HepG2 (cell line): ENCODE measurements around the gene SEPTIN2. TPM values are rescaled to one million over a fixed set of nuclear protein-coding genes. Genes with fewer than 3 reads are reported as not detected.

Source experiments
- AKNA ChIP-seq: sonication (generic); formaldehyde crosslinking; IDR thresholded peaks from 2 replicates; pipeline ENCODE4 v1.4.0; 2020; ENCODE audit warnings: missing genetic modification reagents, borderline replicate concordance
- ARNT2 ChIP-seq: sonication (generic); formaldehyde crosslinking; IDR thresholded peaks from 2 replicates; pipeline ENCODE4 v1.8.0; 2022; ENCODE audit warnings: mild to moderate bottlenecking, low read depth, missing genetic modification reagents, moderate library complexity
- CEBPG ChIP-seq: IDR thresholded peaks from 2 replicates; pipeline ENCODE4 v1.6.1; 2016
- FOXA1 ChIP-seq, 2 experiments: fragments of 450-650 bp in 1 of 2; sonication (generic) in 1 of 2; formaldehyde crosslinking in 1 of 2; IDR thresholded peaks; 2 replicates each; pipeline versions ENCODE4 v1.4.0 to v1.6.1; 2016 to 2020; ENCODE audit warnings: missing genetic modification reagents in 1 of 2
- FUBP1 ChIP-seq: sonication (generic); formaldehyde crosslinking; IDR thresholded peaks from 2 replicates; pipeline ENCODE4 v1.5.1; 2020; ENCODE audit warnings: missing genetic modification reagents, mild to moderate bottlenecking, borderline replicate concordance
- GATAD2A ChIP-seq: IDR thresholded peaks from 2 replicates; pipeline ENCODE4 v1.6.1; 2016
- HNRNPH1 ChIP-seq: fragments of 200-400 bp; formaldehyde crosslinking; optimal IDR thresholded peaks from 2 replicates; pipeline ENCODE3; 2017; ENCODE audit warnings: mild to moderate bottlenecking, low read depth, low read length
- HOXA7 ChIP-seq: sonication (generic); formaldehyde crosslinking; IDR thresholded peaks from 2 replicates; pipeline ENCODE4 v1.8.1; 2022; ENCODE audit warnings: mild to moderate bottlenecking, missing genetic modification reagents, moderate library complexity
- KDM5A ChIP-seq: fragments of 200-600 bp; sonication (generic); IDR thresholded peaks from 2 replicates; pipeline ENCODE4 v1.7.0; 2018; ENCODE audit warnings: antibody characterized with exemption, mild to moderate bottlenecking, low read length, borderline replicate concordance
- LBX2 ChIP-seq: sonication (generic); formaldehyde crosslinking; IDR thresholded peaks from 2 replicates; pipeline ENCODE4 v1.5.0; 2020; ENCODE audit warnings: missing genetic modification reagents, mild to moderate bottlenecking, borderline replicate concordance
- NCOA2 ChIP-seq: sonication (generic); formaldehyde crosslinking; IDR thresholded peaks from 2 replicates; pipeline ENCODE4 v1.8.0; 2022; ENCODE audit warnings: inconsistent platforms
- NRL ChIP-seq: sonication (generic); formaldehyde crosslinking; IDR thresholded peaks from 2 replicates; pipeline ENCODE4 v1.5.0; 2020; ENCODE audit warnings: missing genetic modification reagents, mild to moderate bottlenecking, moderate library complexity, borderline replicate concordance
- PLRG1 ChIP-seq: fragments of 450-650 bp; conservative IDR thresholded peaks from 2 replicates; pipeline ENCODE4 v1.6.1; 2016
- RBFOX2 ChIP-seq: fragments of 200-400 bp; formaldehyde crosslinking; IDR thresholded peaks from 2 replicates; pipeline ENCODE4 v1.6.1; 2017; ENCODE audit warnings: low read depth, mild to moderate bottlenecking, low read length
- SSRP1 ChIP-seq: IDR thresholded peaks from 2 replicates; pipeline ENCODE4 v1.6.1; 2016; ENCODE audit warnings: control low read depth
- ZBTB34 ChIP-seq: sonication (generic); formaldehyde crosslinking; IDR thresholded peaks from 2 replicates; pipeline ENCODE4 v1.8.0; 2022; ENCODE audit warnings: mild to moderate bottlenecking, missing genetic modification reagents
- ZBTB43 ChIP-seq: sonication (generic); formaldehyde crosslinking; conservative IDR thresholded peaks from 2 replicates; pipeline ENCODE4 v1.4.0; 2020; ENCODE audit warnings: missing genetic modification reagents
- ZNF207 ChIP-seq: fragments of 450-650 bp; IDR thresholded peaks from 2 replicates; pipeline ENCODE4 v1.6.1; 2016; ENCODE audit warnings: antibody characterized with exemption, borderline replicate concordance
- ZNF501 ChIP-seq: sonication (generic); formaldehyde crosslinking; IDR thresholded peaks from 2 replicates; pipeline ENCODE4 v1.5.1; 2020; ENCODE audit warnings: mild to moderate bottlenecking, moderate library complexity, missing genetic modification reagents
- ZNF788 ChIP-seq: sonication (generic); formaldehyde crosslinking; IDR thresholded peaks from 2 replicates; pipeline ENCODE4 v1.5.0; 2020; ENCODE audit warnings: mild to moderate bottlenecking, missing genetic modification reagents, borderline replicate concordance
- ZNF879 ChIP-seq: sonication (generic); formaldehyde crosslinking; IDR thresholded peaks from 2 replicates; pipeline ENCODE4 v1.8.1; 2023; ENCODE audit warnings: missing genetic modification reagents
- ZSCAN9 ChIP-seq: IDR thresholded peaks from 2 replicates; pipeline ENCODE4 v1.6.1; 2016; ENCODE audit warnings: borderline replicate concordance
- polyA plus RNA-seq, 8 experiments: library from polyadenylated mRNA; depleted of rRNA in 3 of 8; stranded (reverse) in 7 of 8; unstranded in 1 of 8; fragments of >200 nt; fragmentation: Illumina TruSeq in 4 of 8; extraction: Trizol in 4 of 8; gene quantifications; 2 replicates each; pipeline versions ENCODE4 v1.2.1 to v1.2.3, GENCODE V29; 2011 to 2016; ENCODE audit warnings: low read depth in 4 of 8, missing spikeins in 1 of 8, mixed read lengths in 1 of 8; ENCODE audit not compliant: insufficient read depth in 1 of 8
- total RNA-seq, 5 experiments: library from RNA; depleted of rRNA; stranded (reverse); fragments of >200 nt; fragmentation: Illumina TruSeq; extraction: Trizol; gene quantifications; 2 replicates each; pipeline ENCODE4 v1.2.3, GENCODE V29; 2016; ENCODE audit warnings: low read depth in 1 of 5

Gene SEPTIN2
- total and polyA plus RNA-seq, 2 of the 13 experiments (the other 11 are each of a cell fraction or from before 2014, with no cell fraction given) = 493 to 733 TPM

- TF ChIP-seq AKNA (CRISPR knock-in tag) = no peak
- TF ChIP-seq LBX2 (CRISPR knock-in tag) = no peak
- no peak for TF ChIP-seq HOXA7 (CRISPR knock-in tag)
- TF ChIP-seq ZBTB43 = no peak
- no peak for TF ChIP-seq HNRNPH1
- TF ChIP-seq RBFOX2 = no peak
- TF ChIP-seq GATAD2A (CRISPR knock-in tag) = peak; percentile 42
- TF ChIP-seq ARNT2 (CRISPR knock-in tag) = no peak
- TF ChIP-seq FUBP1 (CRISPR knock-in tag) = no peak
- TF ChIP-seq ZNF207 = no peak
- TF ChIP-seq CEBPG (CRISPR knock-in tag) = peak; percentile 50
- no peak for TF ChIP-seq ZNF501 (CRISPR knock-in tag)
- TF ChIP-seq ZNF788 (CRISPR knock-in tag) = peak; percentile 66; the same call in 1 of the 2 replicates
- no peak for TF ChIP-seq ZNF879 (CRISPR knock-in tag)
- no peak for TF ChIP-seq PLRG1
- TF ChIP-seq SSRP1 (CRISPR knock-in tag) = peak; percentile 64; the same call in 1 of the 2 replicates
- TF ChIP-seq FOXA1 (IDR thresholded peaks at IDR 0.05) = no peak
- TF ChIP-seq FOXA1 (CRISPR knock-in tag; IDR thresholded peaks at IDR 0.05) = peak; percentile 28; the same call in 1 of the 2 replicates
- TF ChIP-seq NRL = no peak
- no peak for TF ChIP-seq KDM5A
- no peak for TF ChIP-seq NCOA2 (CRISPR knock-in tag)
- TF ChIP-seq ZBTB34 (CRISPR knock-in tag) = no peak
- TF ChIP-seq ZSCAN9 (CRISPR knock-in tag) = no peak
Measured at GRCh38 chr2:241359481-241360045, 43.8 kb downstream of the SEPTIN2 start (continued).
